ENCODE data around the gene YPEL3.

YPEL3 gene

DNA sequence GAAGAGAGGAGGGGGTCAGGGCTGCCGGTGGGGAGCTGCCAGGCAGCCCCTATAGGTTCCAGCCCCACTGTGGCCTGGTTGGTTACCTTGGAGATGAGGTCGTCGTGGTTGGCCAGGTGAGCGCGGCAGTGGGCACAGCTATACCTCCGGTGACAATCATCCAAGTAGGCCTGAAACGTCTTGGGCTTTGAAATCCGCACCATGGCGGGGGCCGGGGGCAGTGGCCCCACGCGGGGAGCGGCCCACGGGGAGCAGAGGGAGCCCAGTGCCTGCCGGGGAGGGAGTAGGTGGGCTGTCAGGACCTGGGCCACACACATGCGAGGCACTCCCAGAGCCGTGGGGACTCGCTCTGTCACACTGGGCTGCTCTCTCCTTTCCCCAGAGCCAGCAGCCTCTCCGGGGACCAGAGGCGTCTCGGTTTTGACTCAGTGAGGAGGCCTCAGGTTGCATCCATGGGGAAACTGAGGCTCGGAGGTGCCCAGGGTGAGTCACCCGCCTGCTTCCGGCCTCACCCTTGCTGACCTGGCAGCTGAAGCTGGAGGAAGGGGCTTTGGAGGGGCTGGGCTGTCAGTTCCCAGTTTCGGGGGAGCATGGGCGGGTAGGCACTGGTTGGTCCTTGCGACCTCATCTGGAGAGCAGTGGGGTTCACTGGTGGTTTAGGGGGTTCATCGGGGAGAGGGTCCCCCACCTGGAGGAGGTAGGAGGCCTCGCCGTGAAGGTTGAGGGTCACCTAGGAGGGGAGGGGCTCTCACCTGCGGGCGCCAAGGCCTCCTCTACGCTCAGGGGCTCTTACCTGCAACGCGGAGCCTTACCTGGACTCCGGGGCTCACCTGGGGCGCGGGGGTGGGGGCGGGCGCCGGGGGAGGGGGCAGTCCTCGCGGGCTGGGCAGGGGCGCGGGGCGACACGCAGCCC lies 591 bp downstream of the YPEL3 start:
- H3K4me3 ChIP-seq (ENCODE audit: low read length), result peak overlapping the region; percentile 79
- DNase-seq (ENCODE audit: low read depth), result no peak
- no peak for TF ChIP-seq CTCF (IDR thresholded peaks at IDR 0.05; ENCODE audit: insufficient read depth, low read depth, low read length, missing control alignments)

DNA sequence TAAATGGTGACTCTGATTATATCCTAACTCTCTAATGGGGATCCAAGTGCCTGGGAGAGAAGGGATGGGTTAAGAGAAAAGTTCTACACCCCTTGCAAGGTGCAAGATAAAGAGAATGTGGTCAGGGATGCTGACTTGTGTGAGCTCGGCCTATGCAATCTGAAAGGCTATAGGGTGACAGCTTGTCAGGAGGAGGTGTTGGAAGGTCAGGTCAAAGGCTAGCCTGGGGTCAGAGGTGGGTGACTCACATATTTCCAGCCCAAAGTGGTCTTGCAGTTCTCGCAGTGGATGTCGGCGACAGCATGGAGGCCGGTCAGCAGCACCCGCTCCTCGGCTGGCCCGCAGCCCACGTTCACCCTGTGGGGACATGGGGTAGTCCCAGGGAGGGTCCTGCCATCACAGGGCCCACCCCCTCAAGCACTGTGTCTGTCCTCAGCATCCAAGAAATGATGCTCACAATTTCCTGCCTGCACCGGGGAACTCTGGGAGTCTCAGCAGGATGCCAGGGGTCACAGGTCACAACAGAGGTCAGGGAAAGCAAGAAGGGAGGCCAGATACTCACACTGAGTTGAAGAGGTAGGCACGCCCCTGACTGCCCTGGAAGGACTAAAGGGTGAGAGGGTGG lies 1.4 kb downstream of the YPEL3 start:
- H3K4me3 ChIP-seq (ENCODE audit: low read length), result peak overlapping the region; percentile 79
- TF ChIP-seq CTCF (IDR thresholded peaks at IDR 0.05; ENCODE audit: insufficient read depth, low read depth, low read length, missing control alignments), result no peak
- DNase-seq (ENCODE audit: low read depth), result no peak

GRCh38 chr16:30092373-30093010 lies 3.5 kb downstream of the YPEL3 start:
- H3K4me3 ChIP-seq (ENCODE audit: low read length), result peak overlapping the region; percentile 46
- peak; percentile 34 for DNase-seq (ENCODE audit: low read depth)
- TF ChIP-seq CTCF (IDR thresholded peaks at IDR 0.05; ENCODE audit: insufficient read depth, low read depth, low read length, missing control alignments), result peak; percentile 58

- peak; percentile 90 for DNase-seq (ENCODE audit: low read depth)
- H3K4me3 ChIP-seq (ENCODE audit: low read length), result peak within 1 kb of the TSS; percentile 46
- peak; percentile 53 for TF ChIP-seq CTCF (IDR thresholded peaks at IDR 0.05; ENCODE audit: insufficient read depth, low read depth, low read length, missing control alignments)
These were observed 4.3 kb downstream of the YPEL3 start, which contains the start of gene TBX6 for GRCh38 chr16:30091474-30092372. Gene TBX6 (minus strand): TSS chr16:30091924. CDS start chr16:30091193, 731 bp downstream.

DNA sequence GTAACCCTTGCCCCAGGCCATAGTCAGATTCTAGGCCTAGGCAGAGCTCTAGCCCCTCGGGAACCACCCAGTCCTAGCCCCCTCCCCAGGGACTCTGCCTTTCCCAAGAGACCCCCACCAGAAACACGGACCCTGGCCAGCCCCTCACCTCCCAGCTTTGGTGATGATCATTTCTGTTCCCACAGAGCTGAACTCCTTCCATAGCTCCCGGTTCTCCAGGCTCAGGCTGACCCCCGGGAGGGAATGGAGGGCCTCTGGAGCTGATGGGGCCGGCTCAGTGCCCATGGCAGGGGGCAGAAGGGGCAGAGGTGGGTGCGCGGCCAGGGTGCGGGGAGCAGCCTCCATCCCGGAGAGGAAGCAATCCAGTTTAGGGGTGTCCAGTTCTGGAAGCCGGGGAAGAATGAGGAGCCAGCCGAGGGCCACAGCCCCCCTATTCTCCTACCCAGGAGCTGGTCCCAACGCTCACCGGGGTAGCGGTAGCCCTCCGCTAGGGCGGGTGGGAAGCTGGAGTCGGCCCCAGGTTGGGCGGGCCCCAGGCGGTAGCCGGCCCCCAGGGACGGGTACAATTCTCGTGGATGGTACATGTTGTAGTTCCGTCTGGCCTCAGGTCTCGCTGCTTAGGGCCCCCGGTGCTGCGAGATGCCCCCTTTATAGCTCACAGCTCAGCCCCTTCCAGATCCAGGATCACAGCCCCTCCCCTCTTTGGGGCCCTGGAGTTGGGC lies 5.2 kb downstream of the YPEL3 start:
- H3K4me3 ChIP-seq (ENCODE audit: low read length), result peak overlapping the region; percentile 46
- TF ChIP-seq CTCF (IDR thresholded peaks at IDR 0.05; ENCODE audit: insufficient read depth, low read depth, low read length, missing control alignments), result no peak
- DNase-seq (ENCODE audit: low read depth), result no peak
